ENCODE results near the gene PLXNA2.

DNA sequence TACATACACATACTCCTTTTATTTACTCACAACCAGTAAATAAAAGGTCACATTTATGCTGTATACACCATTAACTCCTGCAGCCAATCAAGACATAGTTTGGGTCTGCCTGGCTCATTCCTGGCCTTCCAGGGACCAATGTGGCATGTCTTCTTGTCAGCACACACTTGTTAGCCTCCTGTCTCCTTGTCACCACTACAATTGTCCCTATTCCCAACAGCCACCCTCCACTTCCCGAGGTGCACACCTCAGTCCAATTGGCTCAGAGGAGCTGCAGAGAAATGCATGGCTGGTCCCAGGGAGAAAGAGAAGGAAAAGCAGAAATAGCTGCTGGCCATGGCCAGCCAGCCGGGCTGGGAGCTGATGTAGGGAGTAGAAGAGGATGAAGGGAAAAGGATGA lies 116.9 kb downstream of the PLXNA2 start:
- TF ChIP-seq, protein P1, sequence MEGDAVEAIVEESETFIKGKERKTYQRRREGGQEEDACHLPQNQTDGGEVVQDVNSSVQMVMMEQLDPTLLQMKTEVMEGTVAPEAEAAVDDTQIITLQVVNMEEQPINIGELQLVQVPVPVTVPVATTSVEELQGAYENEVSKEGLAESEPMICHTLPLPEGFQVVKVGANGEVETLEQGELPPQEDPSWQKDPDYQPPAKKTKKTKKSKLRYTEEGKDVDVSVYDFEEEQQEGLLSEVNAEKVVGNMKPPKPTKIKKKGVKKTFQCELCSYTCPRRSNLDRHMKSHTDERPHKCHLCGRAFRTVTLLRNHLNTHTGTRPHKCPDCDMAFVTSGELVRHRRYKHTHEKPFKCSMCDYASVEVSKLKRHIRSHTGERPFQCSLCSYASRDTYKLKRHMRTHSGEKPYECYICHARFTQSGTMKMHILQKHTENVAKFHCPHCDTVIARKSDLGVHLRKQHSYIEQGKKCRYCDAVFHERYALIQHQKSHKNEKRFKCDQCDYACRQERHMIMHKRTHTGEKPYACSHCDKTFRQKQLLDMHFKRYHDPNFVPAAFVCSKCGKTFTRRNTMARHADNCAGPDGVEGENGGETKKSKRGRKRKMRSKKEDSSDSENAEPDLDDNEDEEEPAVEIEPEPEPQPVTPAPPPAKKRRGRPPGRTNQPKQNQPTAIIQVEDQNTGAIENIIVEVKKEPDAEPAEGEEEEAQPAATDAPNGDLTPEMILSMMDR (conservative IDR thresholded peaks at IDR 0.05; ENCODE audit: low read depth, low read length) = no peak
- no peak for TF ChIP-seq CEBPB (IDR thresholded peaks at IDR 0.05; ENCODE audit: low read depth, low read length)
- no peak for TF ChIP-seq POLR2A (IDR thresholded peaks at IDR 0.05; ENCODE audit: low read depth, low read length)
- TF ChIP-seq BHLHE40 (IDR thresholded peaks at IDR 0.05; ENCODE audit: low read depth, low read length) = no peak
- no peak for TF ChIP-seq SMC3 (IDR thresholded peaks at IDR 0.05; ENCODE audit: low read depth, low read length)
